ENCODE measurements around the gene KLHL22.
"Not testable (repeated sequence)": the region's sequence is repeated elsewhere in the genome, so short reads cannot be mapped to it uniquely, and the experiment has no call there.

Gene KLHL22

DNA sequence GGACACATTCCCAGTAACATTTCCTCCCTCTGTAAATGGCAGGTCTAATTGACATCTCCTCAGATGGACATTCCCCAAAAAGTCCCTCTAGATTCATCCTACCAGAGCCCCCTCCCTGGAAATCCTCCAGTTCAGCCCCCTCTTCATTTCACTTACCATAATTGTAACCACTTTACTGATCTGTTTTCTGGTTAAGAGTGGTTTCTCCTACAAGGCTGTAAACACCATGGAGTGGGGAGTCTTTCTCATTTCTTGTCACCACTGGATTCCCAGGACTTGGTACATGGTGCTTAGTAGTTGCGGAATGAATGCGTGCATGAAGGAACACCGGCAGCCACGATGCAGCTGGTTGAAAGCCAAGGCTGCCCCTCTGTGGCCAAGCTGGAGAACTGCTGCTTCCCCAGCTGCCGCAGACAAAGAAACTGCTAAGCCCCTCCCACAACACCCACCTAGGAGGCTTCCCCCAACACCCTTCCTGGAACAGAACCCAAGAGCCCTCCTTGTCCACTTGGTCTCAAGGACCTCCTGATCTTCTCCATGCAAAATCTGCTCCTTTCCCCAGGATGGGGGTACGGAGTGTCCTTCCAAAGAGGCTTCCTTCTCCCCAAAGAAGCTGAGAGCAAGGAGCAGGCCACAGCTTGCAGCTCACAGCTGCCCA, 39.4 kb downstream of the KLHL22 start:
- DNase-seq (peak; percentile 66 to 71), ATAC-seq (peak; percentile 94)
- Mint-ChIP-seq H3K9me3 (no peaks in the 10 kb centered on the region), H3K27me3 (no peaks in the 10 kb centered on the region), H3K27ac (peak overlapping the region in 1 of 2 donors; percentile 10), H3K4me3 (no peak overlapping the region), H3K4me1 (peaks cover 20% of the 10 kb centered on the region)

DNA sequence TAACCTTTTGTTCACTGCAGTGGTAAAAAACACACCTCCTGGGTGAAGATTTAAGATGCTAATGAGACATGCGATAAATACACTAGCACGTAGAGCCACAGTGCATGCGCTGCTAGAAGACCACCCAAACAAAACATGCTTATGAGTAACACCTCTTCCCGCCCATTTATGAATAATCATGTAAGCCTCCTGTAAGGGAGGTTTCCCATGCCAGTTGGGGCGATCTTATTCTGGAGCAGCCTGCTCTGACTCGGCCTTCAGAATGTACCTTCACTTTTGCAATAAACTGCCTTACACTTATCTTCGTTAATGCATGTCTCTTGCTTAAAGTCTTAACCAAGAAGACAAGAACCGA, 39.9 kb downstream of the KLHL22 start:
- no peak overlapping the region for H3K27ac Mint-ChIP-seq
- H3K9me3 Mint-ChIP-seq, result no peaks in the 10 kb centered on the region
- H3K4me3 Mint-ChIP-seq, result no peak overlapping the region

DNA sequence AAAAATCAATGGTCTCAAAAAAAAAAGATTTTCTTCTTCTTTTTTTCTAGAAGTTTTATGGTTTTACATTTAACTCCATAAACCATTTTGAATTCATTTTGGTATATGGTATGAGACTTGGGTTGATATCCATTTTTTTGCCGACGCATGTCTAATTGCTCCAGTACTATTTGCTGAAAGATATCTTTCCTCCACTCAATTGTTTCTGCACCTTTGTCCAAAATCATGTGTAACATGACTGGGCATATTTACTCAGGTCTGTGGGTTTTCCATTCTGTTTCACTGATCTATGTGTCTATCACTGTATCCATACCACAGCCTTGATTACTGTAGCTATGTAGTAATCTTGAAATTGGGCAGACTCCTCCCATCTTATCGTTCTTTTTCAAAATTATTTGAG, 42.4 kb downstream of the KLHL22 start:
- ATAC-seq, result no peak
- H3K27me3 Mint-ChIP-seq, result no peaks in the 10 kb centered on the region
- no peak overlapping the region for H3K4me3 Mint-ChIP-seq
- H3K27ac Mint-ChIP-seq, result no peak overlapping the region
- H3K4me1 Mint-ChIP-seq, result peaks cover 13% of the 10 kb centered on the region
- DNase-seq, result no peak
- H3K9me3 Mint-ChIP-seq, result no peaks in the 10 kb centered on the region

More for the DNA sequence above, 39.9 kb downstream of the KLHL22 start:
- no peak for DNase-seq
- Mint-ChIP-seq H3K4me1 (peaks cover 20% of the 10 kb centered on the region), H3K27me3 (no peaks in the 10 kb centered on the region)
- ATAC-seq, result no peak

- Mint-ChIP-seq H3K9me3 (no peaks in the 10 kb centered on the region), H3K4me1 (peaks cover 13% of the 10 kb centered on the region), H3K27ac (no peak overlapping the region), H3K27me3 (no peaks in the 10 kb centered on the region), H3K4me3 (no peak overlapping the region)
- no peak for DNase-seq
- ATAC-seq, result no peak
Measured at GRCh38 chr22:20451920-20452319, 43.7 kb downstream of the KLHL22 start.

- not testable (repeated sequence) for ATAC-seq, H3K4me3 Mint-ChIP-seq, H3K27ac Mint-ChIP-seq, H3K9me3 Mint-ChIP-seq, H3K4me1 Mint-ChIP-seq, H3K27me3 Mint-ChIP-seq, DNase-seq
Measured at GRCh38 chr22:20451129-20451778, 44.3 kb downstream of the KLHL22 start.

DNA sequence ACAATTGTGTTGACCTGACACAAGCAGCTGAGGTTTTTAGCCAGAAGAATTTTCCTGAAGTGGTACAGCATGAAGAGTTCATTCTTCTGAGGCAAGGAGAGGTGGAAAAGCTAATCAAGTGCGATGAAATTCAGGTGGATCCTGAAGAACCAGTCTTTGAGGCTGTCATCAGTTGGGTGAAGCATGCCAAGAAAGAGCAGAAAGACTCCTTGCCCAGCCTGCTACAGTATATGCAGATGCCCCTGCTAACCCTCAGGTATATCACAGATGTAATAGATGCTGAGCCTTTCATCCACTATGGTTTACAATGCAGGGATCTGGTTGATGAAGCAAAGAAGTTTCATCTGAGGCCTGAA, 45.1 kb downstream of the KLHL22 start:
- DNase-seq (no peak), ATAC-seq (no peak)
- Mint-ChIP-seq H3K4me1 (no peaks in the 10 kb centered on the region), H3K9me3 (no peaks in the 10 kb centered on the region), H3K4me3 (no peak overlapping the region), H3K27ac (no peak overlapping the region), H3K27me3 (no peaks in the 10 kb centered on the region)

DNA sequence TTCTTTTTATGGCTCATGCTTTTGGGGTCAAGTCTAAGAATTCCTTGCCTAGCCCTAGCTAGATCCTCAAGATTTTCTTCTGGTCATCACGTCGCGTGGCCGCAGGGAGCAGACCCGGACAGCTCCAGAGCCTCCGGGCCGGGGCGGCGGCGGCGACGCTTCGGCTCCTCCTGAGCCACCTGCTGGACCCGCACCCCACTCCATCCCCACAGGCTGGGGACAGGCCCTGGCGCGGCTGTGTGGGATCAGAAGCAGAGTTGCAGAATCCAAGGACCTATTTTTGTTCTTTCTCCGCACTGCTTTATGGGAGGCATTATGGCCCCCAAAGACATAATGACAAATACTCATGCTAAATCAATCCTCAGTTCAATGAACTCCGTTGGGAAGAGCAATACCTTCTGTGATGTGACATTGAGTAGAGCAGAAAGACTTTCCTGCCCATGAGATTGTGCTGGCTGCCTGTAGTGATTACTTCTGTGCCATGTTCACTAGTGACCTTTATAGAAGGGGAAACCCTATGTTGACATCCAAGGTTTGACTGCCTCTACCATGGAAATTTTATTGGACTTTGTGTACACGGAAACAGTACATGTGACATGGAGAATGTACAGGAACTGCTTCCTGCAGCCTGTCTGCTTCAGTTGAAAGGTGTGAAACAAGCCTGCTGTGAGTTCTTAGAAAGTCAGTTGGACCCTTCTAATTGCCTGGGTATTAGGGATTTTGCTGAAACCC, 45.6 kb downstream of the KLHL22 start:
- DNase-seq (no peak), ATAC-seq (no peak)
- Mint-ChIP-seq H3K4me1 (no peaks in the 10 kb centered on the region), H3K4me3 (no peak overlapping the region), H3K27me3 (no peaks in the 10 kb centered on the region), H3K9me3 (no peaks in the 10 kb centered on the region), H3K27ac (no peak overlapping the region)

DNA sequence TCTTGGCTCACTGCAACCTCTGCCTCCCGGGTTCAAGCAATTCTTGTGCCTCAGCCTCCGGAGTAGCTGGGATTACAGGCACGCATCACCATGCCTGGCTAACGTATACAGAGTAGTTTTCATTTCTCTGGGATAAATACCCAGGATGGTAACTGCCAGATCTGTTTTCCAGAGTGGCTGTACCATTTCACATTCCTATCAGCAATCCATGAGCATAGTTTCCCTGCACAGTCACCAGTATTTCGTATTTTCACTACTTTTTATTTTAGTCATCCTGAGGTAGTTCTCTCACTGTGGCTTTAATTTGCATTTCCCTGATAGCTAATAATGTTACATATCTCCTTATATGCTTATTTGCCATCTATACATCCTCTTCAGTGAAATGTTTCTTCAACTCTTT, 47.0 kb downstream of the KLHL22 start:
- peak overlapping the region in 1 of 2 donors; percentile 86 for H3K27ac Mint-ChIP-seq
- no peak for DNase-seq
- ATAC-seq, result no peak
- H3K27me3 Mint-ChIP-seq, result no peaks in the 10 kb centered on the region
- H3K4me3 Mint-ChIP-seq, result no peak overlapping the region
- H3K9me3 Mint-ChIP-seq, result no peaks in the 10 kb centered on the region
- no peaks in the 10 kb centered on the region for H3K4me1 Mint-ChIP-seq

DNA sequence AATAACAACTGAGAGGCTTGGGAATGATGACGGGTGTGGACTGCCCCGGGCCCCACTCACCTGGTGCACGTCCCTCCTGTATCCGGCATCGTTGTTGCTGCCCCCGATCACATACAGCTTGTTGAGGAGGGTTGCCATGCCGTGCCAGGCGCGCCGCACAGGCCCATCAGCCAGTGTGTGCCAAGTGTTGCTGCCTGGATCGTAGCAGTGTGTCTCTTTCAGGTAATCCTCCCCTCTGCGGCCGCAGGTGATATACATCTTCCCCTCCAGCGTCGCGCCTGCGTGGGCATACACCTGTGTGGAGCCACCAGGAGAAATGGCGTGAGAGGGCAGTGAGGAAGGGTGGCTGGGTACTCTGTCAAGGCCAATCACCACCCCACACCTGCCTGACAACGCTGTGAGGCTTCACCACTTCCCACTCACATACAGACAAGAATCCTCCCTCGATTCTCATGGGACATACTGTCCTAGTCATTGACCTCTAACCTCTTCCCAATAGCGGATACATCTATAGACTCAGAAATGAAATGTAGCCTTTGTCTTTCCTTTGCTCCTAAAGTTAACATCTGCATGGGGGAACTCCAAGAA, 49.1 kb downstream of the KLHL22 start:
- ATAC-seq (no peak), DNase-seq (no peak)
- H3K9me3 Mint-ChIP-seq, result no peaks in the 10 kb centered on the region
- no peaks in the 10 kb centered on the region for H3K4me1 Mint-ChIP-seq
- no peak overlapping the region for H3K4me3 Mint-ChIP-seq
- no peak overlapping the region for H3K27ac Mint-ChIP-seq
- no peaks in the 10 kb centered on the region for H3K27me3 Mint-ChIP-seq

DNA sequence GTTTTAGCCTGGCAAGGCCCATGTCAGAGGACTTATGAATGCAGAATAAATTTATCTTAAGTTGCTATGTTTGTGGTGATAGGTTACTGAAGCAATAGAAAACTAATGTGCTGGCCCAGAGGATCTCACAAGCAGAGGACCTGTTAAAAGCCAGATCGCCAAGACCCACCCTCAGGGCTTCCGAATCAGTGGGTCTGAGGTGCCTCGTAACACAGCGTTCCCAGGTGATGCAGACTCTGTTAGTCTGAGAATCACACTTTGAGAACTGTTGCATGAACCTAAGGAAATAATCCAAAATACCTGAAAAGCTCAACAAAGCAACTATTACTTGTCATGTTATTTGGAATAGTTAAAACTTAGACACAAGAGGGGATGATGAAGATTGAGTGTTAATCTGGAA, 51.3 kb downstream of the KLHL22 start:
- H3K9me3 Mint-ChIP-seq, result no peaks in the 10 kb centered on the region
- ATAC-seq, result no peak
- H3K4me1 Mint-ChIP-seq, result no peaks in the 10 kb centered on the region
- no peak overlapping the region for H3K27ac Mint-ChIP-seq
- no peak overlapping the region for H3K4me3 Mint-ChIP-seq
- H3K27me3 Mint-ChIP-seq, result no peaks in the 10 kb centered on the region
- DNase-seq, result no peak

DNA sequence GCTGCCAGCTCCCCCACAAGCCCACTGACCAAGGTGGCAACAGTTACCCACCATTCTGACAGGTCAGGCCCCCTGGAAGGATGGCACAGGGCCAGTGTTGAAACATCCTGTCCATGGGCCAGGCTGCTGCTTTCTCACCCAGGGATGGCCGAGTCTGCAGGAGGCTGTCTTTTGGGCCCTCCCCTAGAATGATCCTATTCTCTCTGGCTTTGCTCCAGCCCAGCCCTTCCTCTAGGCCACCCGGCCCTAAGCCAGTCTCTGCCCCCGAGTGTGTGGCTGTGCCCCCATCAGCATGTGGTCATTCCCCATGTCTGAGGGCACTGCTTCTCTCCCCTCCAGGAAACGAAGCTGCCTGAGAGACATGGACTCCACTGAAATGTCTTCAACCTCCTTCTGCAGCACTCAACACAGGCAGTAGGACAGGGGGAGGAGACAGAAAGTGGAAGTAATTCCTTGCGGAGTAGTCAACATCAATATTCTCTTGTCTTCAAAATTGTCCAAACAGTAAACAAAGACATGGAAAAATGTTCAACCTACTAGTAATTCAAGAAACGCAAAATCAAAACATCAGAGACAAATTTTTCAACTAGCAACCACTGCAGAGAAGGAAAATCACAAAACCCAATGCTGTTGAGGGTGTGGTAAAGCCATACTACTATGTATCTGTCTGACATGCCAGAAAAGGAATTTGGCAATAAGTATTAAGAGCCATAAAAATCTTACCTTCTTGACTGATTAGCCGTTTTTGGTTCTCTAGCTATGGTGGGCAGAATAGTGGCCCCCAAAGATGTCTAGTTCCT, 52.9 kb downstream of the KLHL22 start:
- no peak overlapping the region for H3K4me3 Mint-ChIP-seq
- no peak overlapping the region for H3K27ac Mint-ChIP-seq
- no peaks in the 10 kb centered on the region for H3K4me1 Mint-ChIP-seq
- DNase-seq, result no peak
- H3K27me3 Mint-ChIP-seq, result peaks cover 11% of the 10 kb centered on the region
- no peak for ATAC-seq
- no peaks in the 10 kb centered on the region for H3K9me3 Mint-ChIP-seq

DNA sequence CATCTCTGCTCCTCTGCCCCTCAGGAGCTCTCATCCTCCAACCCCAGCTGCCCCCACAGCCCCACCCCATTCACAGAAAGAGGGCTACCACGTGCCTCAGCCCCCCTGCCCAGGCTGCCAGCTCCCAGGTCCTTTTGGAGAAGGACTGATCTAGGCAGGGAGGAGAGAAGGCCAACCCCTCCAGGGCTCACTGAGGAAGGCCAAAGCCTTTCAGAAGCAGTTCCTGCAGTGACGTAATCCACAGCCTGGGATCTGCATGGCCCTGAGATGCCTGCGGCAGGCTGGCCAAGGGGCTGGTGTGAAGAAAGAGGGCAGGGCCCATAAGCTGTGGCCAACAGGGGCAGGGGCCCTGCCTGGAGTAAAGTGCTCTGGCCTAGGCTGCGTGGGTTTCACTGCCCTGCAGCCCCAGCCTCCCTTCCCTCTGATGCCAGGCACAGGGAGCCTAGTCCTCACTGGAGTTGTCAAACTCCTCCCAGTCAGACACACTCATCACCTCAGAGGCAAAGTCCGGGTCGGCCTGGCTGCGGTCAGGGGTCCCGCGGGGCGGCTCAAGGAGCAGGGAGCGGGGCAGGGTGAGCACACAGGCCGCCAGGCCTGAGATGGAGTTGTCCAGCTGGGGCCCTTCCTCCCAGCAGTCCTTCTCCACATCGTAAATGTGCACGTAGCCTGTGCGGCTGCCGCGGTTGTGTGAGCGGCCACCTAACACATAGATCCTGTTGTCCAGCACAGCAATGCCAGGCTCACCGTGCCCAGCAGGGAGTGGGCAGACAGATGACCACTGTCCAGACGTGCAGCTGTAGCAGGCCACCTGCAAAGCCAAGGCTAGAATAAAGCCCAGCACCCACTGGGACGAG, 53.7 kb downstream of the KLHL22 start:
- no peak for DNase-seq
- Mint-ChIP-seq H3K4me3 (no peak overlapping the region), H3K27ac (no peak overlapping the region), H3K4me1 (peaks cover 6% of the 10 kb centered on the region), H3K9me3 (no peaks in the 10 kb centered on the region), H3K27me3 (peaks cover 17% of the 10 kb centered on the region)
- ATAC-seq, result no peak

- Mint-ChIP-seq H3K27me3 (peaks cover 27% of the 10 kb centered on the region), H3K9me3 (no peaks in the 10 kb centered on the region), H3K4me1 (peaks cover 9% of the 10 kb centered on the region), H3K27ac (no peak overlapping the region), H3K4me3 (no peak overlapping the region)
- ATAC-seq (no peak), DNase-seq (no peak)
Measured at GRCh38 chr22:20440637-20441591, 54.7 kb downstream of the KLHL22 start.
